Heart left ventricle (tissue), 13 donors: ENCODE results near the gene DUSP16.

Experiments used
- POLR2A ChIP-seq, 2 donors: fragments of 450-650 bp; IDR thresholded peaks; one replicate each; pipeline ENCODE4 v1.6.1; 2017; ENCODE audit warnings: antibody characterized with exemption in 2 of 2, mild to moderate bottlenecking in 2 of 2, moderate library complexity in 2 of 2
- TF ChIP-seq, protein P1 (sequence below), 12 donors: fragments of 200-600 bp; sonication (generic) in 4 of 12; IDR thresholded peaks; one replicate each; pipeline versions ENCODE4 v1.5.0 to v1.8.0; 2018 to 2022; ENCODE audit warnings: antibody characterized with exemption in 12 of 12, mild to moderate bottlenecking in 5 of 12
- donor health status: ischemic (EF 13 %, LVEDD 7.1; RV severe dilation, severe dysfunction).
- donor health status: DM: no; HTN: yes; CAD: no.
- donor health status: DM: no; HTN: no; CAD: no.
- donor health status: ischemic (EF 25% LVEDD 6.9; RV normal size, moderate dysfunction).
- donor health status: ischemic (EF 25% LVEDD 5.7; RV mildly dilated, moderate dysfunction).
- donor health status: ischemic (EF 35%, LVEDD 5.7; RV mildly dilated, moderate dysfunction).
- donor health status: nonischemic (EF 11% LVEDD 7.7; RV severe dilation, severe dysfunction).
- donor health status: DM: yes; HTN: yes; CAD: no.
- donor health status: PGD.
- donor health status: ischemic (EF 29% LVEDD 5.4; RV normal size, mild dysfunction).
- donor health status: nonischemic (EF 23%, LVEDD 6.1; RV moderate dilation, normal function).

DNA sequence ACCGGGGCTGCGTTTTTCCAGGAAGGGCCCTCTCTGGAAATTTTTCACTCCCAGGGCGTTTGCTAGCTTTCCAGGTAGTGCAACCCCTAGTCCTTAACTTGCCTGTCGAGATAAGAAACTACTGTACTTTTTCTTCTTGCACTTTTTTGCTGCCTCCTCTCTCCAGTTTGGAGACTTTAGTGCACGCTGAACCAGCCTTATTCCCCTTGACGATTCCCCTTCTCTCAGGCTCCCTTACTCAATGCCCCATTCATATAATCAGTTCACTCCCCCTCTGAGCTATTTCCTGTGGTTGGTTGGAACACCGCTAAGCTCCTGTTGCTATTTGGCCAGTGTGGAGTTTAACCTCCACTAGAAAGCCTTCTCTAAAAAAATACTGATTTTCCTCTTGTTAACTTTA, 49.7 kb upstream of the DUSP16 start:
- TF ChIP-seq, protein P1, sequence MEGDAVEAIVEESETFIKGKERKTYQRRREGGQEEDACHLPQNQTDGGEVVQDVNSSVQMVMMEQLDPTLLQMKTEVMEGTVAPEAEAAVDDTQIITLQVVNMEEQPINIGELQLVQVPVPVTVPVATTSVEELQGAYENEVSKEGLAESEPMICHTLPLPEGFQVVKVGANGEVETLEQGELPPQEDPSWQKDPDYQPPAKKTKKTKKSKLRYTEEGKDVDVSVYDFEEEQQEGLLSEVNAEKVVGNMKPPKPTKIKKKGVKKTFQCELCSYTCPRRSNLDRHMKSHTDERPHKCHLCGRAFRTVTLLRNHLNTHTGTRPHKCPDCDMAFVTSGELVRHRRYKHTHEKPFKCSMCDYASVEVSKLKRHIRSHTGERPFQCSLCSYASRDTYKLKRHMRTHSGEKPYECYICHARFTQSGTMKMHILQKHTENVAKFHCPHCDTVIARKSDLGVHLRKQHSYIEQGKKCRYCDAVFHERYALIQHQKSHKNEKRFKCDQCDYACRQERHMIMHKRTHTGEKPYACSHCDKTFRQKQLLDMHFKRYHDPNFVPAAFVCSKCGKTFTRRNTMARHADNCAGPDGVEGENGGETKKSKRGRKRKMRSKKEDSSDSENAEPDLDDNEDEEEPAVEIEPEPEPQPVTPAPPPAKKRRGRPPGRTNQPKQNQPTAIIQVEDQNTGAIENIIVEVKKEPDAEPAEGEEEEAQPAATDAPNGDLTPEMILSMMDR (IDR thresholded peaks at IDR 0.05), result no peak
- TF ChIP-seq POLR2A (IDR thresholded peaks at IDR 0.05), result no peak
